GM12874 (cell line): ENCODE results near the gene PSMD7.

Experiments
- CTCF ChIP-seq: IDR thresholded peaks from 2 replicates; pipeline ENCODE4 v1.5.1; 2011; ENCODE audit warnings: low read depth, mild to moderate bottlenecking, control low read depth, low read length, moderate library complexity; ENCODE audit not compliant: insufficient read depth

Gene PSMD7

GRCh38 chr16:74307383-74307782 lies 10.8 kb downstream of the PSMD7 start:
- no peak for TF ChIP-seq CTCF

GRCh38 chr16:74309789-74310781 lies 13.5 kb downstream of the PSMD7 start:
- TF ChIP-seq CTCF, result peak; percentile 68

GRCh38 chr16:74315059-74315458 lies 18.4 kb downstream of the PSMD7 start:
- no peak for TF ChIP-seq CTCF

GRCh38 chr16:74320707-74321106 lies 24.1 kb downstream of the PSMD7 start:
- TF ChIP-seq CTCF, result no peak

GRCh38 chr16:74321356-74321755 lies 24.7 kb downstream of the PSMD7 start:
- no peak for TF ChIP-seq CTCF

GRCh38 chr16:74322301-74322710 lies 25.7 kb downstream of the PSMD7 start:
- TF ChIP-seq CTCF, result no peak

- no peak for TF ChIP-seq CTCF
Measured at GRCh38 chr16:74325641-74326040, 29.0 kb downstream of the PSMD7 start.
